ENCODE measurements around the gene FAM111B.
A peak's percentile ranks its signal among the peaks of the same experiment; 100 is the strongest.
"Not testable (repeated sequence)": the region's sequence is repeated elsewhere in the genome, so short reads cannot be mapped to it uniquely, and the experiment has no call there.

The FAM111B gene, protein sequence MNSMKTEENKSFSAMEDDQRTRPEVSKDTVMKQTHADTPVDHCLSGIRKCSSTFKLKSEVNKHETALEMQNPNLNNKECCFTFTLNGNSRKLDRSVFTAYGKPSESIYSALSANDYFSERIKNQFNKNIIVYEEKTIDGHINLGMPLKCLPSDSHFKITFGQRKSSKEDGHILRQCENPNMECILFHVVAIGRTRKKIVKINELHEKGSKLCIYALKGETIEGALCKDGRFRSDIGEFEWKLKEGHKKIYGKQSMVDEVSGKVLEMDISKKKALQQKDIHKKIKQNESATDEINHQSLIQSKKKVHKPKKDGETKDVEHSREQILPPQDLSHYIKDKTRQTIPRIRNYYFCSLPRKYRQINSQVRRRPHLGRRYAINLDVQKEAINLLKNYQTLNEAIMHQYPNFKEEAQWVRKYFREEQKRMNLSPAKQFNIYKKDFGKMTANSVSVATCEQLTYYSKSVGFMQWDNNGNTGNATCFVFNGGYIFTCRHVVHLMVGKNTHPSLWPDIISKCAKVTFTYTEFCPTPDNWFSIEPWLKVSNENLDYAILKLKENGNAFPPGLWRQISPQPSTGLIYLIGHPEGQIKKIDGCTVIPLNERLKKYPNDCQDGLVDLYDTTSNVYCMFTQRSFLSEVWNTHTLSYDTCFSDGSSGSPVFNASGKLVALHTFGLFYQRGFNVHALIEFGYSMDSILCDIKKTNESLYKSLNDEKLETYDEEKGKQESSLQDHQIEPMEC

DNA sequence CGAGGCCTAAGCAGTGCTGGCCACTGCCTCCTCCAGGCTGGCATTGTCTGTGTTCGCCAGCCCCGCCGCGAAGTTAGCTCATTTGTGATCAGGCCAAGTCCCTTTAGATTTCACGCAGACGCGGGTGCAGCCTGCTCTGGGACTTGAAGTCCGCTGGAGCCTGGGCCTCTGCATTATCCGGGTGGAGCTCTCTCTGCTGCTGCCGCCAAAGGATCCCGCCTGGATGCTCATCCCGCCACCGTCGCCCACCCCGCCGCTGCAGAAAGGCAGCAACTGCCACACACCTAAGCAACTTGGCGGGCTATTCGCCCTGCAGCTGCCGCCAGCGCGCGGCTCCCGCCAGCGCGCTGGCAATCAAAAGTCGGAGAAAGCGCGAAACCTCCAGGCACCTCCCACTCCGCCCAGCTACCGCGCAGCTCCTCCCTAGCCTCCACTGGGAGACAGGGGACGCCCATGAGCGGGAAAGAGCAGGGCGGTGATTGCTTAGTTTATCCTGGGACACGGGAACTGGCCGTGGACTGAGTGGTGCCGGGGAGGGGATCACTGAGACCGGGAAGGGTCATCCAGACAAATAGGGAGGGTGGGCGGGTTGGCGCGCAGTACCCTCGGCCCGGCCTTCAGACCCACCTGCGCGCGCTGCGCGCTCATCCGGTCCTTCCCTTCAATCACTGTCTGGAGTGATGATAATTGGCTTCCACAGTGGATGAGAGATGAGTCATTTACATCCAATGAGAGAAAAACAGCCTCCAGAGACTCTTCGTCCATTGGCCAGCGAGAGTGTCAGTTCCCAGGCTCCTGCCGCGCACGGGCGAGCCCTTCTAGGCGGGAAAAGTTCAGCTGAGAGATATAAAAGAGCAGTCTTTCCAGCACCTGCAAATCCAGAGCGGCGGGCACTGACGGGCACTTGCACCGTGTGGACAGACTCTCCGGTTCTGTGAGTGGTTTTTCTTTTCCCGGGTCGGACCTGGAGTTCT, at the start of gene FAM111B:
Gene FAM111B, plus strand, starts transcription at position 875 of the 974 bp plus-strand sequence. CDS start 2,389 bp downstream, outside the sequence.
- DNase-seq (ENCODE audit: low read depth), result no peak

DNA sequence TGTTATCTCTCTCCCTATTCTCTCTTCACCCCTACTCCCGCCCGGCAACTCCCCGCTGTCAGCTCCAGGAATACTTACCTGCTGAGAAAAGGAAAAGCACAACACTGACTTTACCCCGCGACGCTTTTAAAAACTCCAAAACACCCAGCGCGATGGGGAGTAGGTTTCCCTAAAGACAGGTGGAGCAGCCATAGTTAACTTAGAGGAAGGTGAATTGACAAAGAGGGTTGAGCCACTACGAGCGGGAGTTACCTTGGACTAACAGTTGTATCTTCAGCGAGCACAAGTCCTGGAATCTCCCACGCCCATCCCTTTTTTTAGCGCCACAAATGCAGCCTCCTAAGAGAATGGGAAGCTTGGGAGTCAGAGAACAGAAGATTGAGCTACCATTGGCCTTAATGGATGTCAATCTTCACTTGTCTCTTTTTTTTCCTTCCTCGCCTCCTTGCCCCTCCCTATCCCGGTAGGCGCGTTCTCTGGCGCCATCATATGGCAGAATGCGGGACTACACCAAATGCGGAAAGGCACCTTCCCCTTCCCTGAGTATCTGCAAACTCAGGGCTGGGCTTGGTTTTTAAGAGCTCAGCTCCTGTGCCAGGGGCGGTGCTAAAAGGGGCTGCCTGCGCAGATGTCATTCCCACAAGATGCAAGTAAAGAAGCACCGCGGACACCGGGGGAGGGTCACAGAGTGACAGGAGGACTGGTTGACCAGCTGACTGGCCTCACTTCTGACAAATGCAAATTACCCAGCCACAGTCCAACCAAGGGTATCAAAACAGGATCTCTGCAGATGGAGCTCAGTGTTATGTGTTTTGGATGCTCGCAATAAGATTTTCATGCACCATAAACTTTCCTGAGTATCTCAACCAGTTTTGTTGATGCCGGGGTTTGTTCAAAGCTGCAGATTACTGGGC, 48.7 kb upstream of the FAM111B start:
- peak; percentile 78 for DNase-seq (ENCODE audit: low read depth)

- not testable (repeated sequence) for DNase-seq (ENCODE audit: low read depth)
Measured at GRCh38 chr11:59060096-59060495, 46.9 kb upstream of the FAM111B start.

DNA sequence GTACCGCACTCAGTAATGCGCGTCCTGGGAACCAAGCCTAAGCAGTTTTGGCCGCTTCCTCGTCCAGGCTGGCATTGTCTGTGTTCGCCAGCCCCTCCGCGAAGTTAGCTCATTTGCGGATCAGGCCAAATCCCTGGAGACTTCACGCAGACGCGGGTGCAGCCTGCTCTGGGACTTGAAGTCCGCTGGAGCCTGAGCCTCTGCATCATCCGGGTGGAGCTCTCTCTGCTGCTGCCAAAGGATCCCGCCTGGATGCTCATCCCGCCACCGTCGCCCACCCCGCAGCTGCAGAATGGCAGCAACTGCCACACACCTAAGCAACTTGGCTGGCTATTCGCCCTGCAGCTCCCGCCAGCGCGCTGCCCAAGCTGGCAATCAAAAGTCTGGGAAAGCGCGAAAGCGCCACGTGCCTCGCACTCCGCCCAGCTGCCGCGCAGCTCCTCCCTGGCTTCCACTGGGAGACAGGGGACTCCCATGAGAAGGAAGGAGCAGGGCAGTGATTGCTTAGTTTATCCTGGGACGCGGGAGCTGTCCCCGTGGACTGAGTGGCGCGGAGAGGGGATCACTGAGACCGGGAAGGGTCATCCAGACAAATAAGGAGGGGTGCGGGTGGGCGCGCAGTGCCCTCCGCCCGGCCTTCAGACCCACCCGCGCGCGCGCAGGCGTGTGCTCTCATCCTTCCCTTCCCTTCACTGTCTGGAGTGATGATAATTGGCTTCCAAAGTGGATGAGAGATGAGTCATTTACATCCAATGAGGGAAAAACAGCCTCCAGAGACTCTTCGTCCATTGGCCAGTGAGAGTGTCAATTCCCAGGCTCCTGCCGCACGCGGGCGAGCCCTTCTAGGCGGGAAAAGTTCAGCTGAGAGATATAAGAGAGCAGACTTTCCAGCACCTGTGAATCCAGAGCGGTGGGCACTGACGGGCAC, 44.2 kb upstream of the FAM111B start:
- no peak for DNase-seq (ENCODE audit: low read depth)

DNA sequence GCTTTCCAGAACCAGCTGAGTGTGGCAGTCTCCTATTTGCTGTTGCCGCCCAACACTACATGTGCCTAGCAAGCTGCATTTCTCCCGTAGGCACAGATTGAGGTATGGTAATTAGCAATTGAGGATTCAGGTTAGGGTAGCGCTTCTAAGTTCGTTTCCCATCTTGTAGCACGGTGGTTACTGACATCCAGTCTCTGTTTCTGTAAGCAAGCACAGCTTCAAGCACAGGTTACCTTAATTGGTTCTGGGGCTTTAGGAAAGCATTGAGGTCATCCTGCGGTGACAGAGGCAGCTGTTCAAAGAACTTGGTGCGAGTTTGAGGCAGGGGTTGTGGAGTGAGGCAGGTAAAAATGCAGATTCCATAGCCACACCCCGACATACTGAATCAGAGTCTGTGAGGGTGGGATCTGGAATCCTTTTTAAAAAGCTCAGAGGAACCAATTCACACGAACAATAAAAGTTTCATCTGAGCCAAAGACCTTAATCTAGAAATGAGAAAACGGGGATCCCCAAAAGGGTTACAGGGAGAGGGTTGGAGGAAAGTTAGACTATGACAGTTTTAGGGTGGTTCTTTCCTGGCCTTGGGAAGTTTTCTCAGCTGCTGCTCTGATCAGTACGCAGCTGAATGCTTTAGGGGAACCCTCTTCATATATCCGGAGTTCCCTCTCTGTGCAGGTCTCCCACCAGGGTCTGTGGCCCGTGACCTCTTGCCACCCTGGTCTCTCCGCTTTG, 42.9 kb upstream of the FAM111B start:
- DNase-seq (ENCODE audit: low read depth), result not testable (repeated sequence)

- DNase-seq (ENCODE audit: low read depth), result no peak
Measured at GRCh38 chr11:59069087-59069486, 38.0 kb upstream of the FAM111B start.

- no peak for DNase-seq (ENCODE audit: low read depth)
Measured at GRCh38 chr11:59076876-59077571, 30.0 kb upstream of the FAM111B start.

DNA sequence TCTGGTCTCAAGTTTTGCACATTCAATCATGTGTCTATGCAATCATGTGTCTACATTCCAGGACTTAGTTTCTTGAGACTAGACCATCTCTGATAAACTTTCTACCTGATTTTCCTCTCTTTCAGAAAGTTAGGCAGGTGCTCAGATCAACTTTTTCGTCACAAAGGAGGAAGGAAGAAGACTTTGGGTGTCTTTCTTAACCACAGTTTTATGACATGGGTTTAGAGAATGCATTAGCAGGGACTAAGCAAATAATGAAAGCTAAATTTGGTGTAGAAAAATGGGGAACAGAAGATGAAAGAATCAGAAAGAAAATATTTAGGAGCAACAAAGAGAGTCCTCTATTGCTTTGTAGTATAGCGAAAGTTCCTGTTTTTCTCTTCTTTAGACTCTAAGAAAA, 28.6 kb upstream of the FAM111B start:
- DNase-seq (ENCODE audit: low read depth), result no peak

DNA sequence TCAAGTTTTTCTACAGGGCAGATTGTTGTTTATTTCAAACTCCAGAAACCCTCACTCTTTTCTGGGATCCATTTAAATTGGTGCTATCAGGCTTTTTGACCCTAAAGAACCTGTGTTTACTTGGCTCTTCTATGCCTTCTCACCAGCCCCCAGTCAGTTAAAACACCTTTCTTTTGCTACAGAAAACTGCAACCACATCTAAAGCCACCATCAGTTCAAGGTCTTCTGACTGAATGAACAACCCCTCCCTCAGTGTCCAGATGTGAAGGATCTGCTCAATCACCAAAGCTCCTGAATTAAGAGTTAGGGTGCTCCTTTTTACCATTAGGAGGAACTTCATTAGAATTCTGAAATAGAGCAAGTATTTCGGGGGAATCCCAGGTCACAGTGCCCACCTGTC, 28.0 kb upstream of the FAM111B start:
- no peak for DNase-seq (ENCODE audit: low read depth)

- DNase-seq (ENCODE audit: low read depth), result not testable (repeated sequence)
Measured at GRCh38 chr11:59080421-59080820, 26.6 kb upstream of the FAM111B start.

GRCh38 chr11:59081430-59082020, 25.5 kb upstream of the FAM111B start:
- not testable (repeated sequence) for DNase-seq (ENCODE audit: low read depth)

DNA sequence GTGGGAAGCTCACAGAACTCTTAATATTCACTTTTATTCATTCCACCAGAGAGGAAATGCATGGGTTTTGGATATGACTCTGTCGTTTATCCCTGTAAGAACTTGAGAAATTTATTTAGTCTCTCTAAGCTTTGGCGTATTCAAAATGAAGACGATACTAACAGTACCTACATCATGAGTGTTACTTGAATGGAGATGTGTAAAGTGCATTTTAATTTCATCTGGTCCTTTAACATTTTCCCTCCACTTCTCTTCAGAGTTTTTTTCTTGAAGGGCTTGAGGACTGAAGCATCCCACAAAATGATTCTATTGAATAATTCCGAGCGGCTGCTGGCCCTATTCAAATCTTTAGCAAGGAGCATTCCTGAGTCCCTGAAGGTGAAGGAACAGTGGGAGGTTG, 21.0 kb upstream of the FAM111B start, which contains the start of gene GLYATL1B:
Gene GLYATL1B, plus strand, starts transcription at position 301 of the 400 bp plus-strand sequence. Its CDS starts 0 bp downstream, at position 301.
- DNase-seq (ENCODE audit: low read depth), result not testable (repeated sequence)

- DNase-seq (ENCODE audit: low read depth), result no peak
Measured at GRCh38 chr11:59088162-59088561, 18.9 kb upstream of the FAM111B start.

GRCh38 chr11:59093576-59093975, 13.5 kb upstream of the FAM111B start:
- not testable (repeated sequence) for DNase-seq (ENCODE audit: low read depth)

- DNase-seq (ENCODE audit: low read depth), result not testable (repeated sequence)
Measured at GRCh38 chr11:59095225-59095624, 11.8 kb upstream of the FAM111B start.

- not testable (repeated sequence) for DNase-seq (ENCODE audit: low read depth)
Measured at GRCh38 chr11:59095972-59096575, 11.0 kb upstream of the FAM111B start.

GRCh38 chr11:59097113-59097708, 9.8 kb upstream of the FAM111B start:
- DNase-seq (ENCODE audit: low read depth), result peak; percentile 11

All from CMK (cell line).